ENCODE results near the gene GCLC. TPM values are rescaled to one million over a fixed set of nuclear protein-coding genes. Genes with fewer than 3 reads are reported as not detected.

The GCLC gene
- total RNA-seq, 1 donor from 2014 or later, result 31.6 TPM

DNA sequence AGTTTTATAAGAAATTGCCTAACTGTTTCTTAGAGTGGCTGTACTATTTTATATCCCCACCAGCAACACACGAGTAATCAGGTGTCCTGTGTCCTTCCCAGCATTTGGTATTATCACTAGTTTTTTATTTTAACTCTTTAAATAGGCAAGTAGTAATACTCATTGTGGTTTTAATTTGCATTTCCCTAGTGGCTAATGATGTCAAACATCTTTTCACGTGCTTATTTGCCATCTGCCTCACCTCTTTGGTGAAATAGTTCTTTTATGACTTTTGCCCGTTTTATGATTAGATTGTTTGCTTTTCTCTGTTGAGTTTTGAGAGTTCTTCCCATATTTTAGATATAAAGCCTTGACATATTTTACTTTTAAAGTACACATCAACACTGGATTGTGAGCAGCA lies 57.8 kb downstream of the GCLC start:
- Mint-ChIP-seq H3K9me3 (ENCODE audit: unreplicated experiment) (peaks cover 3% of the 10 kb centered on the region), H3K27ac (ENCODE audit: unreplicated experiment) (no peak overlapping the region), H3K27me3 (ENCODE audit: low read depth, unreplicated experiment) (peaks cover 7% of the 10 kb centered on the region), H3K4me3 (ENCODE audit: unreplicated experiment) (no peak overlapping the region), H3K4me1 (ENCODE audit: low read depth, unreplicated experiment) (no peaks in the 10 kb centered on the region), H3K36me3 (ENCODE audit: low read depth, unreplicated experiment) (no peaks in the 10 kb centered on the region)
- Histone ChIP-seq H2AFZ (ENCODE audit: low read depth, low read length) (no peak overlapping the region), H3K36me3 (ENCODE audit: insufficient read depth, low read length) (no peaks in the 10 kb centered on the region), H3K9me3 (ENCODE audit: insufficient read depth, low read depth, low read length) (no peaks in the 10 kb centered on the region), H4K20me1 (ENCODE audit: insufficient read depth, low read length) (no peaks in the 10 kb centered on the region), H3K27ac (ENCODE audit: low read depth, low read length) (no peak overlapping the region), H3K79me2 (ENCODE audit: insufficient read depth, low read length) (no peaks in the 10 kb centered on the region), H3K4me3 (ENCODE audit: insufficient read depth, low read depth, low read length) (no peak overlapping the region), H3K27me3 (ENCODE audit: insufficient read depth, low read length) (peaks cover 5% of the 10 kb centered on the region), H3K4me1 (ENCODE audit: insufficient read depth, low read length) (no peaks in the 10 kb centered on the region), H3K9ac (ENCODE audit: low read length) (no peak overlapping the region), H3K4me2 (ENCODE audit: low read length) (no peak overlapping the region)
- no peak for DNase-seq (ENCODE audit: low read depth)
- no peak for FAIRE-seq
- no peak for TF ChIP-seq EZH2 (IDR thresholded peaks at IDR 0.05; ENCODE audit: insufficient read depth, low read length)
- TF ChIP-seq, protein P1, sequence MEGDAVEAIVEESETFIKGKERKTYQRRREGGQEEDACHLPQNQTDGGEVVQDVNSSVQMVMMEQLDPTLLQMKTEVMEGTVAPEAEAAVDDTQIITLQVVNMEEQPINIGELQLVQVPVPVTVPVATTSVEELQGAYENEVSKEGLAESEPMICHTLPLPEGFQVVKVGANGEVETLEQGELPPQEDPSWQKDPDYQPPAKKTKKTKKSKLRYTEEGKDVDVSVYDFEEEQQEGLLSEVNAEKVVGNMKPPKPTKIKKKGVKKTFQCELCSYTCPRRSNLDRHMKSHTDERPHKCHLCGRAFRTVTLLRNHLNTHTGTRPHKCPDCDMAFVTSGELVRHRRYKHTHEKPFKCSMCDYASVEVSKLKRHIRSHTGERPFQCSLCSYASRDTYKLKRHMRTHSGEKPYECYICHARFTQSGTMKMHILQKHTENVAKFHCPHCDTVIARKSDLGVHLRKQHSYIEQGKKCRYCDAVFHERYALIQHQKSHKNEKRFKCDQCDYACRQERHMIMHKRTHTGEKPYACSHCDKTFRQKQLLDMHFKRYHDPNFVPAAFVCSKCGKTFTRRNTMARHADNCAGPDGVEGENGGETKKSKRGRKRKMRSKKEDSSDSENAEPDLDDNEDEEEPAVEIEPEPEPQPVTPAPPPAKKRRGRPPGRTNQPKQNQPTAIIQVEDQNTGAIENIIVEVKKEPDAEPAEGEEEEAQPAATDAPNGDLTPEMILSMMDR (IDR thresholded peaks at IDR 0.05; ENCODE audit: insufficient read depth, low read depth, low read length), result no peak

DNA sequence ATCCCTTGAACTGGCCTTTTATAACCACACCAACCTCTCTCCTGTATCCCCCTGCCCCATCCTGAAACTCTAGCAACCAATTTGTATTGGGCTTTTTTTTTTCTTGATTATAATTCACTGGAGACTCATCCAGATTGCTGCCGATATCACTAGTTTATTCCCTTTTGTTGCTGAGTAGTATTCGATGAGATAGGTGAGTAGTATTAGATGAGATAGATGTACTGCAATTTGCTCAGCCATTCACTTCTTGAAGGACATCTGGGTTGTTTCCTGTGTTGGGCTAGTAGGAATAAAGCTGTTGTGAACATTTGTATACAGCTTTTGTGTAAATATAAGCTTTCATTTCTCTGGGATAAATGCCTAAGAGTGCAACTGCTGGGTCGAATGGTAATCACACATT lies 58.2 kb downstream of the GCLC start:
- Mint-ChIP-seq H3K4me1 (ENCODE audit: low read depth, unreplicated experiment) (no peaks in the 10 kb centered on the region), H3K9me3 (ENCODE audit: unreplicated experiment) (peaks cover 3% of the 10 kb centered on the region)
- FAIRE-seq, result no peak

More for the DNA sequence above, 58.2 kb downstream of the GCLC start:
- Histone ChIP-seq H4K20me1 (ENCODE audit: insufficient read depth, low read length) (no peaks in the 10 kb centered on the region), H3K4me3 (ENCODE audit: insufficient read depth, low read depth, low read length) (no peak overlapping the region), H3K36me3 (ENCODE audit: insufficient read depth, low read length) (no peaks in the 10 kb centered on the region), H2AFZ (ENCODE audit: low read depth, low read length) (no peak overlapping the region), H3K9ac (ENCODE audit: low read length) (no peak overlapping the region), H3K4me1 (ENCODE audit: insufficient read depth, low read length) (no peaks in the 10 kb centered on the region), H3K27ac (ENCODE audit: low read depth, low read length) (no peak overlapping the region), H3K9me3 (ENCODE audit: insufficient read depth, low read depth, low read length) (no peaks in the 10 kb centered on the region), H3K4me2 (ENCODE audit: low read length) (no peak overlapping the region), H3K79me2 (ENCODE audit: insufficient read depth, low read length) (no peaks in the 10 kb centered on the region), H3K27me3 (ENCODE audit: insufficient read depth, low read length) (peaks cover 5% of the 10 kb centered on the region)
- Mint-ChIP-seq H3K27me3 (ENCODE audit: low read depth, unreplicated experiment) (peaks cover 5% of the 10 kb centered on the region), H3K36me3 (ENCODE audit: low read depth, unreplicated experiment) (no peaks in the 10 kb centered on the region), H3K27ac (ENCODE audit: unreplicated experiment) (no peak overlapping the region), H3K4me3 (ENCODE audit: unreplicated experiment) (no peak overlapping the region)
- no peak for DNase-seq (ENCODE audit: low read depth)
- TF ChIP-seq, protein P1 (IDR thresholded peaks at IDR 0.05; ENCODE audit: insufficient read depth, low read depth, low read length), result no peak
